Liver (tissue), 9 donors: Measurements from ENCODE around the gene PEAK1. TPM values are rescaled to one million over a fixed set of nuclear protein-coding genes. Genes with fewer than 3 reads are reported as not detected.

Source experiments
- DNase-seq: peaks from one replicate; pipeline ENCODE4 v3.0.0-alpha.2; 2017; ENCODE audit warnings: low spot score
- H3K27ac ChIP-seq, 2 donors: one replicate each; pipeline ENCODE4 v1.7.0; 2013; ENCODE audit warnings: inconsistent platforms in 2 of 2, low read length in 2 of 2, control low read depth in 1 of 2, low read depth in 1 of 2, mild to moderate bottlenecking in 1 of 2
- H3K27me3 ChIP-seq, 4 donors: one replicate each; pipeline versions ENCODE4 v1.6.1 to v1.7.0; 2013; ENCODE audit warnings: low read length in 3 of 4, inconsistent platforms in 1 of 4, mild to moderate bottlenecking in 1 of 4, moderate library complexity in 1 of 4; ENCODE audit not compliant: control insufficient read depth in 4 of 4, insufficient read depth in 4 of 4
- H3K36me3 ChIP-seq, 4 donors: one replicate each; pipeline versions ENCODE4 v1.6.1 to v1.7.0; 2013; ENCODE audit warnings: low read length in 3 of 4, mild to moderate bottlenecking in 3 of 4, low read depth in 1 of 4, moderate library complexity in 1 of 4; ENCODE audit not compliant: control insufficient read depth in 4 of 4, insufficient read depth in 3 of 4
- H3K4me1 ChIP-seq, 4 donors: one replicate each; pipeline versions ENCODE4 v1.6.1 to v1.7.0; 2013; ENCODE audit warnings: low read length in 3 of 4, mild to moderate bottlenecking in 3 of 4, moderate library complexity in 1 of 4; ENCODE audit not compliant: control insufficient read depth in 4 of 4, insufficient read depth in 4 of 4
- H3K4me3 ChIP-seq, 3 donors: one replicate each; pipeline versions ENCODE4 v1.6.1 to v1.7.0; 2013; ENCODE audit warnings: low read length in 3 of 3, control low read depth in 1 of 3, low read depth in 1 of 3, mild to moderate bottlenecking in 1 of 3
- H3K9ac ChIP-seq, 2 donors: one replicate each; pipeline ENCODE4 v1.7.0; 2013; ENCODE audit warnings: low read length in 2 of 2, mild to moderate bottlenecking in 2 of 2, moderate library complexity in 2 of 2, control low read depth in 1 of 2, low read depth in 1 of 2
- H3K9me3 ChIP-seq, 4 donors: one replicate each; pipeline versions ENCODE4 v1.6.1 to v1.7.0; 2013; ENCODE audit warnings: low read length in 3 of 4; ENCODE audit not compliant: control insufficient read depth in 4 of 4
- EGR1 ChIP-seq, 2 donors: IDR thresholded peaks; 2 replicates each; pipeline ENCODE4 v1.6.1; 2016 to 2018; ENCODE audit warnings: antibody characterized with exemption in 2 of 2, low read depth in 2 of 2
- FOXA1 ChIP-seq: IDR thresholded peaks from 2 replicates; pipeline ENCODE4 v1.6.1; 2016; ENCODE audit warnings: antibody characterized with exemption
- GABPA ChIP-seq, 2 donors: IDR thresholded peaks in 1 of 2; conservative IDR thresholded peaks in 1 of 2; 2 replicates each; pipeline ENCODE4 v1.6.1; 2016; ENCODE audit warnings: antibody characterized with exemption in 2 of 2, mild to moderate bottlenecking in 1 of 2, moderate library complexity in 1 of 2
- HNF4A ChIP-seq, 2 donors: conservative IDR thresholded peaks; 2 replicates each; pipeline ENCODE4 v1.6.1; 2016; ENCODE audit warnings: antibody characterized with exemption in 2 of 2, mild to moderate bottlenecking in 2 of 2
- HNF4G ChIP-seq: IDR thresholded peaks from 2 replicates; pipeline ENCODE4 v1.6.1; 2016; ENCODE audit warnings: antibody characterized with exemption
- JUND ChIP-seq, 2 donors: IDR thresholded peaks; 2 replicates each; pipeline ENCODE4 v1.6.1; 2016; ENCODE audit warnings: antibody characterized with exemption in 2 of 2
- NR2F2 ChIP-seq: IDR thresholded peaks from 2 replicates; pipeline ENCODE4 v1.6.1; 2016; ENCODE audit warnings: antibody characterized with exemption
- RAD21 ChIP-seq, 2 donors: IDR thresholded peaks; 2 replicates each; pipeline ENCODE4 v1.6.1; 2016; ENCODE audit warnings: antibody characterized with exemption in 2 of 2, mild to moderate bottlenecking in 2 of 2
- RXRA ChIP-seq, 2 donors: IDR thresholded peaks; 2 replicates each; pipeline ENCODE4 v1.6.1; 2017 to 2018; ENCODE audit warnings: antibody characterized with exemption in 2 of 2, mild to moderate bottlenecking in 1 of 2
- SP1 ChIP-seq: IDR thresholded peaks from 2 replicates; pipeline ENCODE4 v1.6.1; 2018; ENCODE audit warnings: antibody characterized with exemption, mild to moderate bottlenecking
- WGBS: extraction: QIAGEN DNeasy Blood & Tissue Kit; methylation state at CpG from one replicate; pipeline ENCODE4 v1.1.7; 2013; 5-methylcytosine and 5-hydroxymethylcytosine counted together
- polyA plus RNA-seq, 2 donors: library from polyadenylated mRNA; stranded (reverse) in 1 of 2; unstranded in 1 of 2; fragments of 200-250 nt in 1 of 2; fragments of >200 nt in 1 of 2; fragmentation: Nextera tagmentation in 1 of 2; extraction: Ambion mirVana in 1 of 2; gene quantifications; one replicate each; pipeline versions ENCODE4 v1.2.1 to v1.2.3, GENCODE V29; 2013 to 2015
- total RNA-seq, 2 donors: library from RNA; depleted of rRNA; stranded (reverse); fragments of >200 nt; gene quantifications; one replicate each; pipeline ENCODE4 v1.2.3, GENCODE V29; 2014
- TF ChIP-seq, protein P1 (sequence below): IDR thresholded peaks from 2 replicates; pipeline ENCODE4 v1.6.1; 2016; ENCODE audit warnings: antibody characterized with exemption
- TF ChIP-seq, protein P2 (sequence below): IDR thresholded peaks from 2 replicates; pipeline ENCODE4 v1.6.1; 2016; ENCODE audit warnings: antibody characterized with exemption
- TF ChIP-seq, protein P3 (sequence below): IDR thresholded peaks from 2 replicates; pipeline ENCODE4 v1.6.1; 2016; ENCODE audit warnings: antibody characterized with exemption, mild to moderate bottlenecking
- TF ChIP-seq, protein P4 (sequence below): fragments of 150-350 bp; IDR thresholded peaks from 2 replicates; pipeline ENCODE4 v1.5.1; 2017; ENCODE audit warnings: improper control_type of control experiment, low read depth, low read length; ENCODE audit not compliant: missing input control
- TF ChIP-seq, protein P5 (sequence below): IDR thresholded peaks from 2 replicates; pipeline ENCODE4 v1.6.1; 2016; ENCODE audit warnings: antibody characterized with exemption
- donor health status: healthy.
- donor health status: healthy.
- donor health status: healthy.
- donor health status: healthy.
- donor health status: healthy.

The PEAK1 gene
- total and polyA plus RNA-seq, 4 donors: 1.8 to 14.9 (median 5.8) TPM

DNA sequence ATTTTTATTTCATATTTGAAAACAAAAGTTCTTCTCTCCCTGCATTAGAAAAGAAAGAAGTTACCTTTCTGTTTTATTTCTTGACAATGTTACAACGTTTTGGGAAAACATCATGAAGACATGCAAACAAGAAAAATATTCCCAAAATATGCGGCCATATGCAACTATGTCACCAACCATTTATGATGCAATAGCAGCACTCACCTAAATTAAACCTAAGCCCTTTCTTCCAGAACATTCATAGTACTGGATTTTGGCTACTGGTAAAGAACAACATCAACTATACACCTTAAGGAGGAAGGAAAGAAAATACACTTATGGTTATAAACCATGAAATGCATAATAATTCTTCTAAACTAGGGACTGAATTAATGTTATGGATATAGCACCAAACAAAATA lies 164.5 kb downstream of the PEAK1 start:
- DNase-seq: no peak
- Histone ChIP-seq H3K27ac (no peak overlapping the region), H3K4me3 (no peak overlapping the region), H3K36me3 (no peaks in the 10 kb centered on the region), H3K9ac (no peak overlapping the region), H3K9me3 (no peaks in the 10 kb centered on the region), H3K27me3 (no peaks in the 10 kb centered on the region), H3K4me1 (no peaks in the 10 kb centered on the region)
- TF ChIP-seq EGR1 (IDR thresholded peaks at IDR 0.05; ENCODE audit: low read depth in 2 of 2): no peak
- TF ChIP-seq GABPA (IDR thresholded peaks at IDR 0.05 in 1 of 2, conservative IDR thresholded peaks at IDR 0.05 in 1 of 2): no peak
- no peak for TF ChIP-seq NR2F2
- TF ChIP-seq, protein P1, sequence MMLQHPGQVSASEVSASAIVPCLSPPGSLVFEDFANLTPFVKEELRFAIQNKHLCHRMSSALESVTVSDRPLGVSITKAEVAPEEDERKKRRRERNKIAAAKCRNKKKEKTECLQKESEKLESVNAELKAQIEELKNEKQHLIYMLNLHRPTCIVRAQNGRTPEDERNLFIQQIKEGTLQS: no peak
- no peak for TF ChIP-seq JUND (IDR thresholded peaks at IDR 0.05)
- WGBS: 89% methylated on average over 2 of the region's 2 CpGs

DNA sequence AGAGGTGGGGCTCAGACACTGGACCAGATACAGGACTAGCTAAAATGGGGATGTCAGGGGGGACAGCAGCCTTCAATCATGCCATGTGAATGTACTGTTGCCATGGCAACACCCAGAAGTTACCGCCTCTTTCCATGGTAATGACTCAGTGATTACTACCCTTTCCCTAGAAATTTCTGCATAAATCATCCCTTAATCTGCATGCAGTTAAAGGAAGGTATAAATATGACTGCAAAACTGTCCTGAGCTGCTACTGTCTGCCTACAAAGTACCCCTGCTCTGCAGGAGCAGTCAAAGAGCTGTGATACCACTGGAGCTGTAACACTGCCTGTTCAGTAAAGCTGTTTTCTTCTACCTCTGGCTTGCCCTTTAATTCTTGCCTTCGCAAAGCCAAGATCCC lies 168.2 kb downstream of the PEAK1 start:
- peaks cover 0 to 2% (median 0%) of the 10 kb centered on the region in 4 donors for H3K36me3 ChIP-seq
- DNase-seq: no peak
- WGBS: 100% methylated on average over 2 of the region's 2 CpGs
- no peak overlapping the region for H3K9ac ChIP-seq
- H3K4me1 ChIP-seq: no peaks in the 10 kb centered on the region
- no peak overlapping the region for H3K27ac ChIP-seq
- no peak overlapping the region for H3K4me3 ChIP-seq
- H3K27me3 ChIP-seq: no peaks in the 10 kb centered on the region
- no peaks in the 10 kb centered on the region for H3K9me3 ChIP-seq
- TF ChIP-seq, protein P2, sequence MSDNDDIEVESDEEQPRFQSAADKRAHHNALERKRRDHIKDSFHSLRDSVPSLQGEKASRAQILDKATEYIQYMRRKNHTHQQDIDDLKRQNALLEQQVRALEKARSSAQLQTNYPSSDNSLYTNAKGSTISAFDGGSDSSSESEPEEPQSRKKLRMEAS: no peak
- TF ChIP-seq HNF4G: no peak
- TF ChIP-seq SP1: no peak
- no peak for TF ChIP-seq FOXA1
- TF ChIP-seq, protein P3, sequence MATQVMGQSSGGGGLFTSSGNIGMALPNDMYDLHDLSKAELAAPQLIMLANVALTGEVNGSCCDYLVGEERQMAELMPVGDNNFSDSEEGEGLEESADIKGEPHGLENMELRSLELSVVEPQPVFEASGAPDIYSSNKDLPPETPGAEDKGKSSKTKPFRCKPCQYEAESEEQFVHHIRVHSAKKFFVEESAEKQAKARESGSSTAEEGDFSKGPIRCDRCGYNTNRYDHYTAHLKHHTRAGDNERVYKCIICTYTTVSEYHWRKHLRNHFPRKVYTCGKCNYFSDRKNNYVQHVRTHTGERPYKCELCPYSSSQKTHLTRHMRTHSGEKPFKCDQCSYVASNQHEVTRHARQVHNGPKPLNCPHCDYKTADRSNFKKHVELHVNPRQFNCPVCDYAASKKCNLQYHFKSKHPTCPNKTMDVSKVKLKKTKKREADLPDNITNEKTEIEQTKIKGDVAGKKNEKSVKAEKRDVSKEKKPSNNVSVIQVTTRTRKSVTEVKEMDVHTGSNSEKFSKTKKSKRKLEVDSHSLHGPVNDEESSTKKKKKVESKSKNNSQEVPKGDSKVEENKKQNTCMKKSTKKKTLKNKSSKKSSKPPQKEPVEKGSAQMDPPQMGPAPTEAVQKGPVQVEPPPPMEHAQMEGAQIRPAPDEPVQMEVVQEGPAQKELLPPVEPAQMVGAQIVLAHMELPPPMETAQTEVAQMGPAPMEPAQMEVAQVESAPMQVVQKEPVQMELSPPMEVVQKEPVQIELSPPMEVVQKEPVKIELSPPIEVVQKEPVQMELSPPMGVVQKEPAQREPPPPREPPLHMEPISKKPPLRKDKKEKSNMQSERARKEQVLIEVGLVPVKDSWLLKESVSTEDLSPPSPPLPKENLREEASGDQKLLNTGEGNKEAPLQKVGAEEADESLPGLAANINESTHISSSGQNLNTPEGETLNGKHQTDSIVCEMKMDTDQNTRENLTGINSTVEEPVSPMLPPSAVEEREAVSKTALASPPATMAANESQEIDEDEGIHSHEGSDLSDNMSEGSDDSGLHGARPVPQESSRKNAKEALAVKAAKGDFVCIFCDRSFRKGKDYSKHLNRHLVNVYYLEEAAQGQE: no peak
- TF ChIP-seq RAD21 (IDR thresholded peaks at IDR 0.05): no peak
- TF ChIP-seq, protein P4, sequence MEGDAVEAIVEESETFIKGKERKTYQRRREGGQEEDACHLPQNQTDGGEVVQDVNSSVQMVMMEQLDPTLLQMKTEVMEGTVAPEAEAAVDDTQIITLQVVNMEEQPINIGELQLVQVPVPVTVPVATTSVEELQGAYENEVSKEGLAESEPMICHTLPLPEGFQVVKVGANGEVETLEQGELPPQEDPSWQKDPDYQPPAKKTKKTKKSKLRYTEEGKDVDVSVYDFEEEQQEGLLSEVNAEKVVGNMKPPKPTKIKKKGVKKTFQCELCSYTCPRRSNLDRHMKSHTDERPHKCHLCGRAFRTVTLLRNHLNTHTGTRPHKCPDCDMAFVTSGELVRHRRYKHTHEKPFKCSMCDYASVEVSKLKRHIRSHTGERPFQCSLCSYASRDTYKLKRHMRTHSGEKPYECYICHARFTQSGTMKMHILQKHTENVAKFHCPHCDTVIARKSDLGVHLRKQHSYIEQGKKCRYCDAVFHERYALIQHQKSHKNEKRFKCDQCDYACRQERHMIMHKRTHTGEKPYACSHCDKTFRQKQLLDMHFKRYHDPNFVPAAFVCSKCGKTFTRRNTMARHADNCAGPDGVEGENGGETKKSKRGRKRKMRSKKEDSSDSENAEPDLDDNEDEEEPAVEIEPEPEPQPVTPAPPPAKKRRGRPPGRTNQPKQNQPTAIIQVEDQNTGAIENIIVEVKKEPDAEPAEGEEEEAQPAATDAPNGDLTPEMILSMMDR: no peak
- no peak for TF ChIP-seq GABPA (IDR thresholded peaks at IDR 0.05 in 1 of 2, conservative IDR thresholded peaks at IDR 0.05 in 1 of 2)
- TF ChIP-seq JUND (IDR thresholded peaks at IDR 0.05): no peak
- no peak for TF ChIP-seq HNF4A (conservative IDR thresholded peaks at IDR 0.05)
- no peak for TF ChIP-seq RXRA (IDR thresholded peaks at IDR 0.05)
- TF ChIP-seq NR2F2: no peak
- no peak for TF ChIP-seq EGR1 (IDR thresholded peaks at IDR 0.05; ENCODE audit: low read depth in 2 of 2)
- TF ChIP-seq, protein P1: no peak
- TF ChIP-seq, protein P5, sequence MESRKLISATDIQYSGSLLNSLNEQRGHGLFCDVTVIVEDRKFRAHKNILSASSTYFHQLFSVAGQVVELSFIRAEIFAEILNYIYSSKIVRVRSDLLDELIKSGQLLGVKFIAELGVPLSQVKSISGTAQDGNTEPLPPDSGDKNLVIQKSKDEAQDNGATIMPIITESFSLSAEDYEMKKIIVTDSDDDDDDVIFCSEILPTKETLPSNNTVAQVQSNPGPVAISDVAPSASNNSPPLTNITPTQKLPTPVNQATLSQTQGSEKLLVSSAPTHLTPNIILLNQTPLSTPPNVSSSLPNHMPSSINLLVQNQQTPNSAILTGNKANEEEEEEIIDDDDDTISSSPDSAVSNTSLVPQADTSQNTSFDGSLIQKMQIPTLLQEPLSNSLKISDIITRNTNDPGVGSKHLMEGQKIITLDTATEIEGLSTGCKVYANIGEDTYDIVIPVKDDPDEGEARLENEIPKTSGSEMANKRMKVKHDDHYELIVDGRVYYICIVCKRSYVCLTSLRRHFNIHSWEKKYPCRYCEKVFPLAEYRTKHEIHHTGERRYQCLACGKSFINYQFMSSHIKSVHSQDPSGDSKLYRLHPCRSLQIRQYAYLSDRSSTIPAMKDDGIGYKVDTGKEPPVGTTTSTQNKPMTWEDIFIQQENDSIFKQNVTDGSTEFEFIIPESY: no peak
